HepG2 (cell line): Measurements from ENCODE around the gene GAN. TPM values are rescaled to one million over a fixed set of nuclear protein-coding genes. Genes with fewer than 3 reads are reported as not detected.

Source experiments
- NCOA2 ChIP-seq: sonication (generic); formaldehyde crosslinking; IDR thresholded peaks from 2 replicates; pipeline ENCODE4 v1.8.0; 2022; ENCODE audit warnings: inconsistent platforms
- ZNF10 ChIP-seq: sonication (generic); formaldehyde crosslinking; IDR thresholded peaks from 2 replicates; pipeline ENCODE4 v1.4.0; 2020; ENCODE audit warnings: mild to moderate bottlenecking, low read depth, missing genetic modification reagents, borderline replicate concordance
- ZNF678 ChIP-seq: sonication (generic); formaldehyde crosslinking; IDR thresholded peaks from 2 replicates; pipeline ENCODE4 v1.4.0; 2020; ENCODE audit warnings: mild to moderate bottlenecking, missing genetic modification reagents
- ZNF839 ChIP-seq: sonication (generic); formaldehyde crosslinking; IDR thresholded peaks from 2 replicates; pipeline ENCODE4 v1.4.0; 2020; ENCODE audit warnings: missing genetic modification reagents, mild to moderate bottlenecking, borderline replicate concordance
- polyA plus RNA-seq, 8 experiments: library from polyadenylated mRNA; depleted of rRNA in 3 of 8; stranded (reverse) in 7 of 8; unstranded in 1 of 8; fragments of >200 nt; fragmentation: Illumina TruSeq in 4 of 8; extraction: Trizol in 4 of 8; gene quantifications; 2 replicates each; pipeline versions ENCODE4 v1.2.1 to v1.2.3, GENCODE V29; 2011 to 2016; ENCODE audit warnings: low read depth in 4 of 8, missing spikeins in 1 of 8, mixed read lengths in 1 of 8; ENCODE audit not compliant: insufficient read depth in 1 of 8
- total RNA-seq, 5 experiments: library from RNA; depleted of rRNA; stranded (reverse); fragments of >200 nt; fragmentation: Illumina TruSeq; extraction: Trizol; gene quantifications; 2 replicates each; pipeline ENCODE4 v1.2.3, GENCODE V29; 2016; ENCODE audit warnings: low read depth in 1 of 5
- TF ChIP-seq, protein P1 (sequence below), 2 experiments: sonication (generic) in 1 of 2; formaldehyde crosslinking in 1 of 2; IDR thresholded peaks; 2 replicates each; pipeline versions ENCODE4 v1.5.1 to v1.6.1; 2011 to 2020; ENCODE audit warnings: borderline replicate concordance in 1 of 2, low read depth in 1 of 2, low read length in 1 of 2, mild to moderate bottlenecking in 1 of 2, missing genetic modification reagents in 1 of 2, moderate library complexity in 1 of 2
- TF ChIP-seq, protein P2 (sequence below): sonication (generic); formaldehyde crosslinking; IDR thresholded peaks from 2 replicates; pipeline ENCODE4 v1.4.0; 2020; ENCODE audit warnings: missing genetic modification reagents
- TF ChIP-seq, protein P3 (sequence below): sonication (generic); formaldehyde crosslinking; IDR thresholded peaks from 2 replicates; pipeline ENCODE4 v1.4.0; 2020; ENCODE audit warnings: mild to moderate bottlenecking, missing genetic modification reagents
- TF ChIP-seq, protein P4 (sequence below): sonication (generic); formaldehyde crosslinking; IDR thresholded peaks from 2 replicates; pipeline ENCODE4 v1.5.1; 2020; ENCODE audit warnings: missing genetic modification reagents, mild to moderate bottlenecking, borderline replicate concordance

GAN gene
- total and polyA plus RNA-seq, 2 of the 13 experiments (the other 11 are each of a cell fraction or from before 2014, with no cell fraction given): 4.3 to 11.0 TPM

DNA sequence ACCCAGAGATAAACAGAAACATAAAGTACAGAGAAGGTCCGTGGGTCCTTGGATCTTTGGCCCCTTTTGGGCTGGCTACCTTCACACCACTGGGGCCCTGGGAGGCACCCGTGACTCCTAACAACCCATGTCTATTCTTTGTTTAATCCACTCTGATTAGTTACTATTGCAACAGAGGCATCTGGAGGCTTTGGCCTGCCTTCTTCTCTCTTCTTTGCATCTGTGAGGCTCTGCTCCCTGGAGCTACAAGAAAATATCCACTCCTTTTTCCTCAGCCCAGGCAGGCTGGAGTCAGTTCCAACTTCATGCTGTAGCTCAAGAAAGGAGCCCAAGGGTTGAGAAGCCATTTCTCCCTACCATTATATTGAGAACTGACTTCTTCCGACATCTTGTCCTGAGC lies 120.3 kb downstream of the GAN start (continued):
- TF ChIP-seq ZNF10 (CRISPR knock-in tag) (no peak), ZNF839 (no peak), NCOA2 (no peak), ZNF678 (no peak)
- TF ChIP-seq, protein P1, sequence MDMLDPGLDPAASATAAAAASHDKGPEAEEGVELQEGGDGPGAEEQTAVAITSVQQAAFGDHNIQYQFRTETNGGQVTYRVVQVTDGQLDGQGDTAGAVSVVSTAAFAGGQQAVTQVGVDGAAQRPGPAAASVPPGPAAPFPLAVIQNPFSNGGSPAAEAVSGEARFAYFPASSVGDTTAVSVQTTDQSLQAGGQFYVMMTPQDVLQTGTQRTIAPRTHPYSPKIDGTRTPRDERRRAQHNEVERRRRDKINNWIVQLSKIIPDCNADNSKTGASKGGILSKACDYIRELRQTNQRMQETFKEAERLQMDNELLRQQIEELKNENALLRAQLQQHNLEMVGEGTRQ (IDR thresholded peaks at IDR 0.05; ENCODE audit: low read depth, low read length): no peak
- TF ChIP-seq, protein P1 (CRISPR knock-in tag; IDR thresholded peaks at IDR 0.05; ENCODE audit: borderline replicate concordance): no peak
- TF ChIP-seq, protein P2, sequence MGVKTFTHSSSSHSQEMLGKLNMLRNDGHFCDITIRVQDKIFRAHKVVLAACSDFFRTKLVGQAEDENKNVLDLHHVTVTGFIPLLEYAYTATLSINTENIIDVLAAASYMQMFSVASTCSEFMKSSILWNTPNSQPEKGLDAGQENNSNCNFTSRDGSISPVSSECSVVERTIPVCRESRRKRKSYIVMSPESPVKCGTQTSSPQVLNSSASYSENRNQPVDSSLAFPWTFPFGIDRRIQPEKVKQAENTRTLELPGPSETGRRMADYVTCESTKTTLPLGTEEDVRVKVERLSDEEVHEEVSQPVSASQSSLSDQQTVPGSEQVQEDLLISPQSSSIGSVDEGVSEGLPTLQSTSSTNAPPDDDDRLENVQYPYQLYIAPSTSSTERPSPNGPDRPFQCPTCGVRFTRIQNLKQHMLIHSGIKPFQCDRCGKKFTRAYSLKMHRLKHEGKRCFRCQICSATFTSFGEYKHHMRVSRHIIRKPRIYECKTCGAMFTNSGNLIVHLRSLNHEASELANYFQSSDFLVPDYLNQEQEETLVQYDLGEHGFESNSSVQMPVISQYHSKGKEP (CRISPR knock-in tag): no peak
- TF ChIP-seq, protein P3, sequence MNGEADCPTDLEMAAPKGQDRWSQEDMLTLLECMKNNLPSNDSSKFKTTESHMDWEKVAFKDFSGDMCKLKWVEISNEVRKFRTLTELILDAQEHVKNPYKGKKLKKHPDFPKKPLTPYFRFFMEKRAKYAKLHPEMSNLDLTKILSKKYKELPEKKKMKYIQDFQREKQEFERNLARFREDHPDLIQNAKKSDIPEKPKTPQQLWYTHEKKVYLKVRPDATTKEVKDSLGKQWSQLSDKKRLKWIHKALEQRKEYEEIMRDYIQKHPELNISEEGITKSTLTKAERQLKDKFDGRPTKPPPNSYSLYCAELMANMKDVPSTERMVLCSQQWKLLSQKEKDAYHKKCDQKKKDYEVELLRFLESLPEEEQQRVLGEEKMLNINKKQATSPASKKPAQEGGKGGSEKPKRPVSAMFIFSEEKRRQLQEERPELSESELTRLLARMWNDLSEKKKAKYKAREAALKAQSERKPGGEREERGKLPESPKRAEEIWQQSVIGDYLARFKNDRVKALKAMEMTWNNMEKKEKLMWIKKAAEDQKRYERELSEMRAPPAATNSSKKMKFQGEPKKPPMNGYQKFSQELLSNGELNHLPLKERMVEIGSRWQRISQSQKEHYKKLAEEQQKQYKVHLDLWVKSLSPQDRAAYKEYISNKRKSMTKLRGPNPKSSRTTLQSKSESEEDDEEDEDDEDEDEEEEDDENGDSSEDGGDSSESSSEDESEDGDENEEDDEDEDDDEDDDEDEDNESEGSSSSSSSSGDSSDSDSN (CRISPR knock-in tag): no peak
- TF ChIP-seq, protein P4, sequence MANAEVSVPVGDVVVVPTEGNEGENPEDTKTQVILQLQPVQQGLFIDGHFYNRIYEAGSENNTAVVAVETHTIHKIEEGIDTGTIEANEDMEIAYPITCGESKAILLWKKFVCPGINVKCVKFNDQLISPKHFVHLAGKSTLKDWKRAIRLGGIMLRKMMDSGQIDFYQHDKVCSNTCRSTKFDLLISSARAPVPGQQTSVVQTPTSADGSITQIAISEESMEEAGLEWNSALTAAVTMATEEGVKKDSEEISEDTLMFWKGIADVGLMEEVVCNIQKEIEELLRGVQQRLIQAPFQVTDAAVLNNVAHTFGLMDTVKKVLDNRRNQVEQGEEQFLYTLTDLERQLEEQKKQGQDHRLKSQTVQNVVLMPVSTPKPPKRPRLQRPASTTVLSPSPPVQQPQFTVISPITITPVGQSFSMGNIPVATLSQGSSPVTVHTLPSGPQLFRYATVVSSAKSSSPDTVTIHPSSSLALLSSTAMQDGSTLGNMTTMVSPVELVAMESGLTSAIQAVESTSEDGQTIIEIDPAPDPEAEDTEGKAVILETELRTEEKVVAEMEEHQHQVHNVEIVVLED (CRISPR knock-in tag): no peak
